ENCODE data around the gene TNP1.

- no peak for TF ChIP-seq CTCF (IDR thresholded peaks at IDR 0.05)
- TF ChIP-seq POLR2A (IDR thresholded peaks at IDR 0.05) = no peak
- TF ChIP-seq POLR2AphosphoS5 (IDR thresholded peaks at IDR 0.05) = no peak
Measured at GRCh38 chr2:216855605-216856004, 4.3 kb downstream of the TNP1 start.
